Skeletal muscle tissue (tissue), 4 donors: Measurements from ENCODE around the gene SYNGR4. TPM values are rescaled to one million over a fixed set of nuclear protein-coding genes. Genes with fewer than 3 reads are reported as not detected.
A peak's percentile ranks its signal among the peaks of the same experiment; 100 is the strongest.

Experiments
- H3K27ac ChIP-seq: one replicate; pipeline ENCODE4 v1.7.0; 2013; ENCODE audit warnings: mild to moderate bottlenecking, low read depth, low read length, inconsistent platforms
- H3K27me3 ChIP-seq, 3 donors: one replicate each; pipeline ENCODE4 v1.7.0; 2013; ENCODE audit warnings: low read length in 3 of 3; ENCODE audit not compliant: control insufficient read depth in 3 of 3, insufficient read depth in 3 of 3
- H3K36me3 ChIP-seq, 3 donors: one replicate each; pipeline ENCODE4 v1.7.0; 2013; ENCODE audit warnings: low read length in 3 of 3; ENCODE audit not compliant: control insufficient read depth in 3 of 3, insufficient read depth in 3 of 3
- H3K4me1 ChIP-seq, 3 donors: one replicate each; pipeline ENCODE4 v1.7.0; 2013; ENCODE audit warnings: low read length in 3 of 3, mild to moderate bottlenecking in 3 of 3; ENCODE audit not compliant: control insufficient read depth in 3 of 3, insufficient read depth in 3 of 3
- H3K4me3 ChIP-seq, 3 donors: one replicate each; pipeline ENCODE4 v1.7.0; 2013; ENCODE audit warnings: low read length in 3 of 3
- H3K9ac ChIP-seq, 3 donors: one replicate each; pipeline ENCODE4 v1.7.0; 2013; ENCODE audit warnings: low read length in 3 of 3, mild to moderate bottlenecking in 3 of 3, moderate library complexity in 2 of 3, low read depth in 1 of 3
- H3K9me3 ChIP-seq, 3 donors: one replicate each; pipeline ENCODE4 v1.7.0; 2013; ENCODE audit warnings: low read length in 3 of 3; ENCODE audit not compliant: control insufficient read depth in 3 of 3
- total RNA-seq: library from RNA; depleted of rRNA; stranded (reverse); fragments of >200 nt; gene quantifications from one replicate; pipeline ENCODE4 v1.2.3, GENCODE V29; 2014
- donor health status: Osteomylitis.

Gene SYNGR4
- total RNA-seq, 1 donor from 2014 or later, result not detected

GRCh38 chr19:48354332-48354992 is 9.7 kb upstream of the SYNGR4 start:
- Histone ChIP-seq H3K27me3 (no peaks in the 10 kb centered on the region), H3K27ac (no peak overlapping the region), H3K9me3 (no peaks in the 10 kb centered on the region), H3K9ac (no peak overlapping the region), H3K4me3 (no peak overlapping the region), H3K4me1 (peaks cover 0 to 3% (median 0%) of the 10 kb centered on the region in 3 donors), H3K36me3 (peaks cover 0 to 3% (median 0%) of the 10 kb centered on the region in 3 donors)

GRCh38 chr19:48355365-48355954 is 8.7 kb upstream of the SYNGR4 start:
- H3K4me1 ChIP-seq, result peaks cover 0 to 3% (median 0%) of the 10 kb centered on the region in 3 donors
- no peak overlapping the region for H3K27ac ChIP-seq
- H3K9ac ChIP-seq, result no peak overlapping the region
- peaks cover 4 to 5% (median 5%) of the 10 kb centered on the region in 3 donors for H3K36me3 ChIP-seq
- H3K4me3 ChIP-seq, result no peak overlapping the region
- H3K27me3 ChIP-seq, result no peaks in the 10 kb centered on the region
- H3K9me3 ChIP-seq, result no peaks in the 10 kb centered on the region

- Histone ChIP-seq H3K27me3 (no peaks in the 10 kb centered on the region), H3K4me3 (no peak overlapping the region), H3K27ac (no peak overlapping the region), H3K9ac (no peak overlapping the region), H3K36me3 (peaks cover 7 to 9% (median 9%) of the 10 kb centered on the region in 3 donors), H3K4me1 (peaks cover 3 to 17% (median 6%) of the 10 kb centered on the region in 3 donors), H3K9me3 (no peaks in the 10 kb centered on the region)
Measured at GRCh38 chr19:48359123-48359522, 5.0 kb upstream of the SYNGR4 start.

- H3K27ac ChIP-seq, result no peak overlapping the region
- H3K4me1 ChIP-seq, result peaks cover 7 to 23% (median 12%) of the 10 kb centered on the region in 3 donors
- H3K9me3 ChIP-seq, result no peaks in the 10 kb centered on the region
- H3K4me3 ChIP-seq, result no peak overlapping the region
- no peaks in the 10 kb centered on the region for H3K27me3 ChIP-seq
- H3K36me3 ChIP-seq, result peaks cover 7 to 9% (median 9%) of the 10 kb centered on the region in 3 donors
- H3K9ac ChIP-seq, result no peak overlapping the region
Measured at GRCh38 chr19:48361912-48362311, 2.3 kb upstream of the SYNGR4 start.

GRCh38 chr19:48362716-48363499 is 1.3 kb upstream of the SYNGR4 start:
- H3K4me1 ChIP-seq, result peaks cover 7 to 21% (median 12%) of the 10 kb centered on the region in 3 donors

GRCh38 chr19:48363500-48363809 is 712 bp upstream of the SYNGR4 start:
- peaks cover 7 to 9% (median 9%) of the 10 kb centered on the region in 3 donors for H3K36me3 ChIP-seq
- peak overlapping the region; percentile 98 to 100 (median 100) for H3K9ac ChIP-seq
- H3K9me3 ChIP-seq, result no peaks in the 10 kb centered on the region
- peaks cover 7 to 21% (median 12%) of the 10 kb centered on the region in 3 donors for H3K4me1 ChIP-seq
- no peaks in the 10 kb centered on the region for H3K27me3 ChIP-seq
- H3K27ac ChIP-seq, result peak overlapping the region; percentile 96
- H3K4me3 ChIP-seq, result peak overlapping the region; percentile 98 to 100 (median 99)

More at GRCh38 chr19:48362716-48363499, 1.3 kb upstream of the SYNGR4 start:
- H3K27ac ChIP-seq, result peak overlapping the region; percentile 96
- peaks cover 7 to 9% (median 9%) of the 10 kb centered on the region in 3 donors for H3K36me3 ChIP-seq
- H3K4me3 ChIP-seq, result peak overlapping the region; percentile 98 to 100 (median 99)
- H3K9me3 ChIP-seq, result no peaks in the 10 kb centered on the region
- no peaks in the 10 kb centered on the region for H3K27me3 ChIP-seq
- H3K9ac ChIP-seq, result peak overlapping the region; percentile 98 to 100 (median 100)

- Histone ChIP-seq H3K27me3 (no peaks in the 10 kb centered on the region), H3K27ac (peak overlapping the region; percentile 96), H3K36me3 (peaks cover 5 to 7% (median 6%) of the 10 kb centered on the region in 3 donors), H3K9me3 (no peaks in the 10 kb centered on the region), H3K4me3 (peak overlapping the region; percentile 98 to 100 (median 99)), H3K9ac (peak overlapping the region in 1 of 3 donors; percentile 40), H3K4me1 (peaks cover 7 to 21% (median 12%) of the 10 kb centered on the region in 3 donors)
Measured at GRCh38 chr19:48364598-48365348, 606 bp downstream of the SYNGR4 start.

GRCh38 chr19:48365602-48366001 is 1.4 kb downstream of the SYNGR4 start:
- Histone ChIP-seq H3K4me1 (peaks cover 7 to 21% (median 12%) of the 10 kb centered on the region in 3 donors), H3K4me3 (no peak overlapping the region), H3K27me3 (no peaks in the 10 kb centered on the region), H3K9ac (no peak overlapping the region), H3K9me3 (no peaks in the 10 kb centered on the region), H3K36me3 (peaks cover 2 to 4% (median 3%) of the 10 kb centered on the region in 3 donors), H3K27ac (no peak overlapping the region)

- Histone ChIP-seq H3K4me1 (peaks cover 7 to 17% (median 11%) of the 10 kb centered on the region in 3 donors), H3K9ac (no peak overlapping the region), H3K4me3 (no peak overlapping the region), H3K27ac (no peak overlapping the region), H3K9me3 (no peaks in the 10 kb centered on the region), H3K36me3 (no peaks in the 10 kb centered on the region), H3K27me3 (no peaks in the 10 kb centered on the region)
Measured at GRCh38 chr19:48367855-48368254, 3.7 kb downstream of the SYNGR4 start.
